NCI-H446 (cell line): Measurements from ENCODE around the gene GSC2.
"Not testable (repeated sequence)": the region's sequence is repeated elsewhere in the genome, so short reads cannot be mapped to it uniquely, and the experiment has no call there.

ENCODE experiments used
- DNase-seq, 2 experiments: peaks; one replicate each; lab custom pipeline; 2025; lab: John Stamatoyannopoulos, UW

GSC2 gene

GRCh38 chr22:19178065-19178656 lies 28.1 kb upstream of the GSC2 start:
- DNase-seq = peak; percentile 28 to 76

DNA sequence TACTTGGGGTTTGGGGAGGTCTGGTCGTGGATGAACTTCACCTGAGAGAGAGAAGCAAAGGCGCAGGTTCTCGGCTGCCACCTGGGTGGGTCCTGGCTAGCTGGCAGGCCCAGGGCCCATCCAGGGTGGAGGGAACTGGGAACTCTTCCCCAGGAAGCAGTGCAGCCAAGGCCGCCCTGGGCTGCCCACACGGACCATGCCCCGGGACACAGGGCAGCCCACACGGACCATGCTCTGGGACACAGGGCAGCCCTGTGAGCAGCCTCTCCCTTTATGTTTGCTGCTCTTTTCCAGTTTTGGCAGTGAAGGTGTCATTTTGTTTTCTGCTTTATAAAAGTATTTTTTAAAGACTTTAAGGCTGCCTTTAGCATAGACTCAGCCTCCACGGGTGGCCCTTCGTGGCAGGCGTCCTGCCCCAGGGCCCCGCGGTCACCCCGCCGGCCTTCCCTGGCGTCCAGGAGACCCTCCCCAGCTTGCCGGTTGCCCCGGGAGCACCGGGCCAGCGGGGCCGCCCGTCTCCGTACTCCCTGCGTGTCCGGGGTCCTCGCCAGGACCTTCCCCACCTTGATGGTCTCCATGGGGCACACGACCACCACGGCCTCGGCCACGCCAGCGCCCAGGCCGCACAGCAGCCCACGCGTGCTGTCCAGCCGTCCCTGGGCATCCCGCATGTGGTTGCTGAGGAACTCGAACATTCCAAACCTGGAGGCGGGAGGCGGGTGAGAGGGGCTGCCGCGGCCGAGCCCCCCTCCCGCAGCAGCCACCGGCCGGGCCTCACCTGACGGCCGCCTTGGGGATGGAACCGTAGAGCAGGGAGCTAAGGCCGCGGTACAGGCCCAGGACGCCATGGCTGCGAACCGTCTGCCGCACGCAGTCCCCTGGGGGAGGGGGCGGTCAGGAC lies 27.3 kb upstream of the GSC2 start:
- no peak for DNase-seq

- DNase-seq = no peak
Observed at GRCh38 chr22:19176732-19177131, 26.6 kb upstream of the GSC2 start.

DNA sequence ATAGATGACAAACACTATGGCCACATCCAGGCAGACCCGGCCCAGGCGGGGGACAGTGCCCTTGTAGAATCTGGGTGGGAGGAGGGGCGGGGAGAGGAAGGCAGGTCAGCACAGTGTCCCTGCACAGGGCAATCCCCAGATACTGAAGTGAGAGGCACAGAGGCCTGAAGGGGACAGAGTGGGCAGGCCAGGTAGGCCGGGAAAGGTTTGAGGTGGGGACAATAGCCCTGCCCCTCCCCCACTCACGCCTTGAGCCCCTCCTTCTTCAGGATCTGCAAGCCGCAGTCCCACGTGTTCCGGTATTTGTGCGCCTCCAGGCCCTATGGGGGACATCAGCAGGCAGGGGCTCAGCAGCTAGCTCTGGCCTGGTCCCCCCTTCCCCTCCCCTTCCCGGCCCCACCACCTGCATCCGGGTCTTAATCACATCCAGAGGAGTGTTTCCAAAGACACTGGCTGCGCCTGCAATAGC lies 26.1 kb upstream of the GSC2 start:
- no peak for DNase-seq

DNA sequence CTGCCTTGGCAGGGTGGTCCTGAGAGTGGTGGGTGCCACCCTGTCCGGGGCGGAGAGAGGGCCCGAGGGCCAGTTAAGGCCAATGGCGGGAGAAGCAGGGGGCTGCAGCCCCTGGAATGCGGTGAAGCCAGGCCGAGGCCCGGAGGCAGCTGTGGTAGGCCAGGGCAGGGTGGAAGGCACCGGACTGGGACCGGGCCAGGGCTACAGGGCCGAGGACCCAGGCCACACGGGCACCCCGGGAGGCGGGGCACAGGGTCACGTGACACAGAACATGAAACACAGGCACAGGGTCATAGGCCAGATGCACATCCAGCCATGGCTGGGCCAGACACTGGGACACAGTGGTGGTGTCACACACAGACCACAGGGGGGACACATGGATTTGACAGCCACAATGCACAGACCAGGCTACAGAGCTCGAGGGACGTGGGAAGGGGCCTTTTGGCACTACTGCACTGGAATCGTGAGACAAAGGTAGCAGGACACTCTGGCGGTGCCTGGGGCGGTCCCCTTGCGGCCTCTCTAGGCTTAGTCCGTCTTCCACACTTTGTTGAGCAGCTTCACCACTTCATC lies 25.6 kb upstream of the GSC2 start:
- no peak for DNase-seq

DNA sequence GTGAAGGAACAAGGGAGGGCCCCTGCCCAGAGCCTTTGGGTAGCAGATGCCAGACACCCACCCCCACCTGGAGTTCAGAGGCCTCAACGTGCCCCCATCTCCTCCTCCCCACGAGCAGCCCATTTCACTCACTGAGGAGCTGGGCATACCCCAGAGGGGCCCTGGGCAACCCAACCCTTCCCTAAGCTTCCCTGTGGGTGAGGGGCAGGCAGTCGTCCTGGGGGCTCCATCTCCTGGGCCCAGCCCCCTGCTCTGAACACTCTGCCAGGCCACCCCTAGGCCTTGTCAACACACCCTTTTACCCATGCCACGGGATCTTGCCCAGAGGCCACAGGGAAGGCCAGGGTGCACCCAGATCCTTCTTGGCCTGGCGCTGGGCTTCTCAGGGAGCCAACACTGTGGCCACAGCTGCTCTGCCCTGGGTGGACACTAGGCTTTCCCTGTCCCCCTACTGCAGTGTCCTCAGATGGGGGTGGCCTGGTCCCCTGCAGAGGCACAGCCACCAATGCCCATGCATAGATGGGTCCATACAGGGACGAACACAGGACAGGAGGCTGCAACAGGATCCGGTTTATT lies 25.0 kb upstream of the GSC2 start:
- DNase-seq = no peak

- peak in 1 of 2 experiments; percentile 51 for DNase-seq
Observed at GRCh38 chr22:19174106-19175025, 24.3 kb upstream of the GSC2 start.

- DNase-seq = no peak
Observed at GRCh38 chr22:19173047-19174035, 23.2 kb upstream of the GSC2 start.

DNA sequence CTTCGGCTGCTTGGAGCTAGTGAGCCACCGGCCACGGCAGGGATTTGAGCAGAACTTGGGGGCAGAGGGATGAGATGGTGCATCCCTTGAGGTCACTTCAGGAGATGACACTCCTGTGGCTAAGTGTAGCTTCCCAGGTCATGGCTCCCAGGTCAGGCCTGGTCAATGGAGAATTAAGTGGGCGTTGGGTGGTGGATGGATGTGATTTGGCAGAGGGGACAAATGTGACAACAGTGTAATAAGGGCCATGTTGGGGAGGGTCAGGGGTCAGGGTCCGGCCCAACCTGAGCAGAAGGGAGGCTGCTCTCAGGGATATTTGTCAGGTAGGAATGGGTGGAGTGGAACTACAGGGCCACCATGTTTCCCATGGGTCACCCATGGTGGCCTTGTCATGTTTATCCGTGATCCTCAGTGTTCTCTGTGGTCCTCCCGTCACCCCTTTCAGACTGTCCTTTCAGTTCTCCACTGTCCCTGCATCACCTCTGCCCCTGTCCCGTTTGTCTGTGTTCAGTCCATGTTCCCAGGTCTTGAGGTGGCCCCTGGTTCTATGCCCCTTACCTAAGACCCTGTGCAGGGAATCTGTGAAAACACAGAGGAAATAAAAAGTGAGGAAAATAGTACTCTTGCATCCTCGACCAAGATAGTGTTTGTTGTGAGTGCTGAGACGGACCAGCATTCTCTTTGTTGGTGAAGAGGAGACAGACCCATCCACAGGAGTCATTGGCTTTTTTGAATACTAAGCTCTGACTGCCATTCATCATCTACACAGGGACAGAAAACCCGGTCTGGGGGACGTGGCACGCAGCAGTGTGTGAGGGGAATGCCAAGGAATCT lies 22.3 kb upstream of the GSC2 start:
- DNase-seq = no peak

- DNase-seq = no peak
Observed at GRCh38 chr22:19169947-19170318, 19.8 kb upstream of the GSC2 start.

- DNase-seq = no peak
Observed at GRCh38 chr22:19169002-19169946, 19.2 kb upstream of the GSC2 start.

- DNase-seq = no peak
Observed at GRCh38 chr22:19168088-19168890, 18.2 kb upstream of the GSC2 start.

GRCh38 chr22:19167106-19167869 lies 17.2 kb upstream of the GSC2 start:
- DNase-seq = no peak

DNA sequence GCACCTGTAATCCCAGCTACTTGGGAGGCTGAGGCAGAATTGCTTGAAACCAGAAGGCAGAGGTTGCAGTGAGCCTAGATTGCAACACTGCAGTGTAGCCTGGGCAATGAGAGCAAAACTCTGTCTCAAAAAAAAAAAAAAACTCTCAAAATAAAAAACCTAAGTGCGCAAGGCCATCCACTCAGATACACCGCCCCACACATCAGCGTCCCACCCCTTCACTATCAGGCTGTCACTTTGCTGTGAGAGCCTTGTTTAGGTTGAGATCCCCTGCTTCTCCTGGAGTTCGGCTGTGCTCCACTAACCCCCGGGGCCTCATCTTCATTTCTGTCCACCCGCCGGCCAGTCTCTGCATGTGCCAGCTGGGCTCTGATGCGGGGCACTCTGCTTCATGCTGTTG lies 16.3 kb upstream of the GSC2 start:
- DNase-seq = no peak

DNA sequence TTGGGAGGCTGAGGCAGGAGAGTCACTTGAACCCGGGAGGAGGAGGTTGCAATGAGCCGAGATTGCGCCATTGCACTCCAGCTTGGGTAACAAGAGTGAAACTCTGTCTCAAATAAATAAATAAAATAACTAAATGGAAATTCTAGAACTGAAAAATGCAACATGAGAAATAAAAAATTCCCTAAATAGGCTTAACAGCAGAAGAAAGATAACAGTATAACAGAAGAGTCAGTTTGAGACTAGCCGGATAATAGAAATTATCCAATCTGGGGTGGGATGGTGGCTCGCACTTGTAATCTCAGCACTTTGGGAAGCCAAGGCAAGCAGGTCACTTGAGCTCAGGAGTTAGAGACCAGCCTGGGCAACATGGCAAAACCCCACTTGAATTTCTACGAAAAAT lies 14.3 kb upstream of the GSC2 start:
- DNase-seq = no peak

DNA sequence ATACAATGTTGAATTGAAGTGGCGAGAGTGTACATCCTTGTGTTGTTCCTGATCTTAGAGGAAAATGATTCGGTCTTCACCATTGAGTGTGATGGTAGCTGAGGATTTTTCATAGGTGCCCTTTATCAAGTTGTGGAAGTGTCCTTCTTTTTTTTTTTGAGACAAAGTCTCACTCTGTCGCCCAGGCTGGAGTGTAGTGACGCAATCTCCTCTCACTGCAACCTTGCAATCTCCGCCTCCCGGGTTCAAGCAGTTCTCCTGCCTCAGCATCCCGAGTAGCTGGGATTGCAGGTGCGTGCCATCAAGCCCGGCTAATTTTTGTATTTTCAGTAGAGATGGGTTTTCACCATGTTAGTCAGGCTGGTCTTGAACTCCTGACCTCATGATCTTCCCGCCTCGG lies 8.6 kb upstream of the GSC2 start:
- DNase-seq = not testable (repeated sequence)

DNA sequence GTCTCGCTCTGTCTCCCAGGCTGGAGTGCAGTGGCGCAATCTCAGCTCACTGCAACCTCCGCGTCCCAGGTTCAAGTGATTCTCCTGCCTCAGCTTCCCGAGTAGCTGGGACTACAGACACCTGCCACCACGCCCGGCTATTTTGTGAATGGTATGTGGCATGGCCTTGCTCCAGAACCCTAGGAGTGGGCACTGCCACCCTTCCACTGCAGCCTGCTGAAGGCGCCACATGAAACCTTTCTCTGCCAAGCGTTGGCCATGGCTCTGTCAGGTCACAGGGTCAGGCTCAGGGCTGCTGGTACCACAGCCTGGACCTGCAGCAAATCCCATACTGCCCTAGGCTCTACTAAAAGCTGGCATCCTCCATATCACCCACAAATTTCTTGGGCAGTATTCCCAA lies 6.0 kb upstream of the GSC2 start:
- not testable (repeated sequence) for DNase-seq
